H54 (cell line): ENCODE data around the gene MARCHF6.
"Not testable (repeated sequence)": the region's sequence is repeated elsewhere in the genome, so short reads cannot be mapped to it uniquely, and the experiment has no call there.

Experiments
- DNase-seq: peaks from one replicate; pipeline ENCODE4 v3.0.0; 2011; ENCODE audit warnings: low spot score, mixed read lengths; ENCODE audit not compliant: insufficient read length
- FAIRE-seq: peaks from 3 replicates; lab custom pipeline; 2011; peaks lifted over from hg19 to GRCh38; lab: Jason Lieb, UNC
- POLR2A ChIP-seq: IDR thresholded peaks from 2 replicates; pipeline ENCODE4 v1.6.1; 2011; ENCODE audit warnings: low read depth, mild to moderate bottlenecking, low read length

MARCHF6 gene, protein sequence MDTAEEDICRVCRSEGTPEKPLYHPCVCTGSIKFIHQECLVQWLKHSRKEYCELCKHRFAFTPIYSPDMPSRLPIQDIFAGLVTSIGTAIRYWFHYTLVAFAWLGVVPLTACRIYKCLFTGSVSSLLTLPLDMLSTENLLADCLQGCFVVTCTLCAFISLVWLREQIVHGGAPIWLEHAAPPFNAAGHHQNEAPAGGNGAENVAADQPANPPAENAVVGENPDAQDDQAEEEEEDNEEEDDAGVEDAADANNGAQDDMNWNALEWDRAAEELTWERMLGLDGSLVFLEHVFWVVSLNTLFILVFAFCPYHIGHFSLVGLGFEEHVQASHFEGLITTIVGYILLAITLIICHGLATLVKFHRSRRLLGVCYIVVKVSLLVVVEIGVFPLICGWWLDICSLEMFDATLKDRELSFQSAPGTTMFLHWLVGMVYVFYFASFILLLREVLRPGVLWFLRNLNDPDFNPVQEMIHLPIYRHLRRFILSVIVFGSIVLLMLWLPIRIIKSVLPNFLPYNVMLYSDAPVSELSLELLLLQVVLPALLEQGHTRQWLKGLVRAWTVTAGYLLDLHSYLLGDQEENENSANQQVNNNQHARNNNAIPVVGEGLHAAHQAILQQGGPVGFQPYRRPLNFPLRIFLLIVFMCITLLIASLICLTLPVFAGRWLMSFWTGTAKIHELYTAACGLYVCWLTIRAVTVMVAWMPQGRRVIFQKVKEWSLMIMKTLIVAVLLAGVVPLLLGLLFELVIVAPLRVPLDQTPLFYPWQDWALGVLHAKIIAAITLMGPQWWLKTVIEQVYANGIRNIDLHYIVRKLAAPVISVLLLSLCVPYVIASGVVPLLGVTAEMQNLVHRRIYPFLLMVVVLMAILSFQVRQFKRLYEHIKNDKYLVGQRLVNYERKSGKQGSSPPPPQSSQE

DNA sequence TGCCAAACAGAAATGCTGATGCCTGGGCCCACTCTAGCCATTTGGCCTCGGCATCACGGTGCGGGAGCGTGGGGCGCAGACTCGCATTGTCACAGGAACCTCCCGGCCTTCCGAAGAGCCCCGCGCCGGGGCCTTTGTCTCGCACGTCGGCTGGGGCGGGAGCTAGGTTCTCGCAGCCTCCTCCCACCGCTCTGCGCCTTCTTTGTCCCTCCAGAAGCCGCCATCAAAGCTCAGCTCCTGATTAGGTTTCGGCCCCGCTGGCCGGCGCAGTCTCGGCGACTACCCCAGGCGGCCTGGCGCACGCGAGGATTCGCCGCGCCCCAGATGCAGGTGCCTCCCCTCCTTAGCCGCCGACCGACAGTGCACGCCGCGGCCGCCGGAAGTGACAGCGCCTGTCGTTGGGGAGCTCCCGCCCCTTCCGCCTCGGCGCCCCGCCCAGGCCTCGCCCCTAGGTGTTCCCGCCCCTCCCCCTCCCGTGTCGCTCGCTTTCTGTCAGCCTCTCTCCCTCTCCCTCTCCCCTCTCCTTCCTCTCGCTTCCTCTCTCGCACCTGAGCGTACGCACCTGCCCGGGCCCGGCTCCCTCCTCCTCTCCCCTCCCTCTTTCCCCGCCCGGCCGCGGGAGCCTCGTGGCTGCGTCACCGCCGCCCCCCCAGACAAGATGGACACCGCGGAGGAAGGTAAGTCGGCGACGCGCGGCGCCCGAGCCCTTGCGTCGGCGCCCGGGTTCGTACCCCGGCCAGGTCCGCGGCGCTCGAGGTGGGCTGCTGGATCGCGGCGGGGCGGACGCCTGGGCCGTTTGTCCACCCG is at the start of gene MARCHF6:
Gene MARCHF6, plus strand, starts transcription at position 455 of the 807 bp plus-strand sequence. Its CDS starts 204 bp downstream, at position 659.
- TF ChIP-seq POLR2A = peak; percentile 96
- peak; percentile 78 for DNase-seq
- peak; percentile 88 for FAIRE-seq

DNA sequence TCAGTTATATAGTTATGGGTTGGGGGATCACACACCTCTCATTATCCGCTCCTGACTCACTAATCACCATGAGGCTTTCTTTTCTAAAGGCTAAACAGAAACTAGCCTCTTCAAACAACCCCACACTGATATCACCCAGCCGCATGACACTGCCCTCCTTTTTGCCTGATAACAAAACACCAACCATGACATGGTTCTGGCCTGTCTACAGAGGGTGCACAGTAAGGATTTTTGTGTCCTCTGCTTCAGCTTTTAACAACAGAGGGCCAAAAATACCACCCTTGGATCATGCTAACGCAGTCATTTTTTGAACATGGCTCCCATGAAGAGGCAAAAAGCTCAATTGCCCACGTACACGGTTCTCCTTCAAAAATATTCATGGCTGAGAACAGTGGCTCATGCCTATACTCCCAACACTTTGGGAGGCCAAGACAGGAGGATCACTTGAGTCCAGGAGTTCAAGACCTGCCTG is 49.8 kb upstream of the MARCHF6 start:
- FAIRE-seq = no peak

DNA sequence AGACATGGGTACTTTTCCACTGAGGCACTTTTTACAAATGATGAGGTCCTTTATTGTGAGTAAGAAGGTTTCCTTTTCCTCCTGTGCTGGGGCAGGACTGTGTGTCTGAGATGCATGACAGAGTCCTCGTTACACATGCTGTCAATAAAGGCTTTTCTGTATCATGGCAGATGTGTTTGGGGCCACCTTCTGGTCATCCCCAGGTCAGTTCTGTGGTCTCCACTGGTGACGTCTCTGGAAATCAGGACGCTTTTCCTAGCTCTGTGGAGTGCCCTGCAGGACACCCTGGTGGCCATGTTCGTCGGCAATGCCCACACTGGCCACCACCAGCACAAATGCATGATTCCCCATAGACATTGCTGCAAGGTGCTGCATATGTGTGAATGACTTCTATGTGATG is 48.6 kb upstream of the MARCHF6 start:
- no peak for TF ChIP-seq POLR2A
- no peak for FAIRE-seq
- DNase-seq = no peak

More for the DNA sequence above, 49.8 kb upstream of the MARCHF6 start:
- no peak for DNase-seq
- TF ChIP-seq POLR2A = no peak

DNA sequence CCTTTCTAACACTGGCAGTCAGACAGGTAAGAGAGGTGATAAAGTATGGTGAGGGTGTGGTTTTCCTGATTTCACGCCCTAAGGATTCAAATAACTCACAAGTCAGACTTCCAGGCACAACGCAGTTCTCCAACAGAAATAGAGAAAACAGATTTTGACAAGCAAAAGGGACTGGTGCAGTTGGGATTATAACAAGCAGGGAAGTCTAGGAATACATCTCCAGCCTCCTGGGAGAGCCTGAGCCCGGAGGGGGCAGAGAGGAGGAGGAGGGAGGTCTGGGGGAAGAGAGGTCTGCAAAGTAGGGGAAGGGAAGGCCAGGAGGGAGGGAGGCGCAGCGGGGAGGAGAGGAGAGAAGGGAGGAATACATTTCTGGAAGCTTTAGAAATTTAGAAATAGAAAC is 47.4 kb upstream of the MARCHF6 start:
- DNase-seq (no peak), FAIRE-seq (no peak)
- TF ChIP-seq POLR2A = no peak

DNA sequence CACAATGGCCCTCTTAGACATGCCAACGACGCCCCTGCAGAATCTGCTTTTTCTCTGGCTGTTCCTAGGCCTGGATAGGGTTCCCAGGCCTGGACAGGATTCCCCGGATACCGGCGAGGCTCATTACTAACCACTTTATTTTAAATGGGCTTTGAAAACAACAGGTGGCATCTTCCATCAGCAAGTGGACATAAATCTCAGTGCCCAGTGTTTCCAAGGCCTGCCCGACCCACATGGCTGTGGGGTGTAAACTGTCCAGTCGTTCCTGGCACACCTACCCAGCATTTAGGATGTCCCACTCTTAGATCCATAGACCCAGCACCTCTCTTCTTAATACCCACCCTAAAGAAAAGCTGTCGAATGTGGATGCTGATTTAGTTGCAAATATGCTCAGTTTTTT is 46.7 kb upstream of the MARCHF6 start:
- no peak for FAIRE-seq
- no peak for TF ChIP-seq POLR2A
- no peak for DNase-seq

DNA sequence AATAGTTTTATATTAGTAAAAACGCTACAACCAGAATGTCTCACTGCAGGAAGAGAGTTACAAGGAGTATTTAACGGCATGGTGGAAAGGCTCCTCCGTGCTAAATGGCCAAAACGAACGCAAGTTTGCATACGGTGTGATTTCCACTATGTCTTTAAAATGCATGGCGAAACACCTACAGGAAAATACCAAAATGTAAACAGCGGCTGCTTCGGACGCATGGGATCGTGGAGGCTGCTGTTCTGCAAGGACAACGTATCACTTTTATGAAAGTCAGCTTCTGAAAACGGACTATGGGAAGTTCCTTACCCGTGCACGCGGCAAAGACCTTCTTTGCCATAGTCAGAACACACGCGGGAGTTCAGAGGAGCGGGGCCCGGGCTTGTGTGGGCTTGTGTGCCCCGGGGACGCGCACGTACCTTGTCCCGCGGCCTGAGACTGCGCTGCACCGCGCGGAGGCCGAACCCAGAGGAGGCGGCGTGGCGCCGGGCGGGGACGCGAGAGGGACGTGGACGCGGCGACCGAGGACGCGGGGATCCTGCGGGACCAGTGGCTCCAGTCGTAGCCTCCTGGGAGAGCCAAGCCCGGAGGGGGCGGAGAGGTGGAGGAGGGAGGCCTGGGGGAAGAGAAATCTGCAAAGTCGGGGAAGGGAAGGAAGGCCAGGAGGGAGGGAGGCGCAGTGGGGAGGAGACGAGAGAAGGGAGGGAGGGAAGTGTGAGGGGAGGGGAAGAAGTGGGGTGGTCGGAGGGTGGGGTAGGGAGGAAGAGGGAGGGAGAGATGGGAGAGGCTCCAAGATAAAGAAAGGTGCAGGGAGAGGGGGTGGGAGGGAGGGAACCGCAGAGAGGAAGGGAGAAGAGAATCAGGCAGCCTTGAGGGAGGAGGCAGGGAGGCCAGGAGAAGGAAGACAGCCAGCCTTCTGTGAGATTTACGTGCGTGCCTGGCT is 46.0 kb upstream of the MARCHF6 start, which contains the start of gene CMBL:
Gene CMBL, minus strand, starts transcription at position 697 of the 943 bp plus-strand sequence. CDS start 17,140 bp downstream, outside the sequence.
- TF ChIP-seq POLR2A = peak; percentile 70
- FAIRE-seq (peak; percentile 23), DNase-seq (peak; percentile 73)

DNA sequence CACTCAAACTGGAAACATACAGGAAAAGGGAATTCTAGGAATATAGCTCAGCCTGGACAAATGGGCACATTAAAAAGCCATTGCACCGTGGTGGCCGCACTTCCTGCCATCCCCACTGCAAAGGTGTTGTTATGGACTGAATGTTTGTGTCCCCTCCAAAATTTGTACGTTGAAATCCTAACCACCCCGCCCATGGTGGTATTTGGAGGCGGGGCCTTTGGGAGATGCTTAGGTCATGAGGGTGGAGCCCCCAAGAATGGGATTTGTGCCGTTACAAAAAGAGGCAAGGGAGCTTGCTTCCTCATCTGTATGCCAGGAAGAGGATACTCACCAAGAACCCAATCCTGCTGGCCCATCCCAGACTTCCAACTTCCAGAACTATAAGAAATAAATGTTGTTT is 44.7 kb upstream of the MARCHF6 start:
- FAIRE-seq = no peak
- no peak for DNase-seq

DNA sequence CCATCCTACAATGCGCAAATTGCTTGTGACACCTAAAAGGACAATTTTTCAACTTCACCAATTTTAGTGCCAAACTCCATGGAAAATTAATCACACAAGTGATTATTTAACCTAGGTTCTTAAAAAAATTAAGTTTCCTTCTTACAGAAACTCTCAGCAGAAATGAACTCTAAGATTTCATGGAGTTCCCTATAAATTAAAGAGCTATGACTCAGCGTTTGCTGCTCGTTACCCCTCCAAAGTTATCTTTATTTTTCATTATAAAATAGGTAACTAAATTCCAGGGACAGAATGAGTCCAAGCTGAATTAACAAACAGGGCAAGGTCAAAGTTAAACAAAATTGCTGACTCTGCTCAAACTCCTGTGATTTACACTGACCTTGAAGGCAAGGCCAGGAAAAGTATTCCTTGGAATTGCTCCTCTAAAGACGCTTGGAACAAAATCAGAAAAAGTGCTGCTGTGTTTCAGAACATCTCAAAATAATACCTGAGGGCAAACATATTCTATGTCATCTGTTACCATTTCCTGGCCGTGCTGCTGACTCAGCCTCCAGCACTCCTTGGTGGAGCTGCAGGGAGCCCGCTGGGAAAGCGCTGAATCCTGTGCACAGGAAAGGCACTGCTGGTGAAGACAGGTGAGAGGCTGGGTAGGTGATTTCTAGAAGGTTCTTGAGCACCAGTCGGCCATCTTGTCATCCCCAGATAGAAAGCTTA is 43.3 kb upstream of the MARCHF6 start:
- TF ChIP-seq POLR2A = no peak
- peak; percentile 87 for FAIRE-seq
- peak; percentile 81 for DNase-seq

More for the DNA sequence above, 44.7 kb upstream of the MARCHF6 start:
- TF ChIP-seq POLR2A = no peak

DNA sequence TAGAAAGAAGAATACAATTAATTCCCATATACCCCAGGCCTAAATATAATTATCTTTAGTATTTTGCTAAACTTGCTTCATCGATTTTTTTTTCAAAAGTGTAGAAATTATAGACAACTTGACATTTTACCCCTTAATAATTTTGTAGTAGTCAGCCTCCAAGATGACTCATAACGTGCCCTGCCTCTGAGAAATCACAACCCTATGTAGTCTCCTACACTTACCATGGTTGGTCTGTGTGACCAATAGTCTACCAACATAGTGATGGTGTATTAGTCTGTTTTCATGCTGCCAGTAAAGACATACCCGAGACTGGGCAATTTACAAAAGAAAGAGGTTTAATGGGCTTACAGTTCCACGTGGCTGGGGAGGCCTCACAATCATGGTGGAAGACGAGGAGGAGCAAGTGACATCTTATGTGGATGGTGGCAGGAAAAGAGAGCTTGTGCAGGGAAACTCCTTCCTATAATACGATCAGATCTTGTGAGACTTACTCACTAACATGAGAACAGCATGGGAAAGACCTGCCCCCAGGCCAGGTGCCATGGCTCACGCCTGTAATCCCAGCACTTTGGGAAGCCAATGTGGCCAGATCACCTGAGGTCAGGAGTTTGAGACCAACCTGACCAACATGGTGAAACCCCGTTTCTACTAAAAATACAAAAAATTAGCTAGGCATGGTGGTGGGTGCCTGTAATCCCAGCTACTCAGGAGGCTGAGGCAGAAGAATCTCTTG is 42.5 kb upstream of the MARCHF6 start:
- DNase-seq = peak; percentile 46
- FAIRE-seq = not testable (repeated sequence)

DNA sequence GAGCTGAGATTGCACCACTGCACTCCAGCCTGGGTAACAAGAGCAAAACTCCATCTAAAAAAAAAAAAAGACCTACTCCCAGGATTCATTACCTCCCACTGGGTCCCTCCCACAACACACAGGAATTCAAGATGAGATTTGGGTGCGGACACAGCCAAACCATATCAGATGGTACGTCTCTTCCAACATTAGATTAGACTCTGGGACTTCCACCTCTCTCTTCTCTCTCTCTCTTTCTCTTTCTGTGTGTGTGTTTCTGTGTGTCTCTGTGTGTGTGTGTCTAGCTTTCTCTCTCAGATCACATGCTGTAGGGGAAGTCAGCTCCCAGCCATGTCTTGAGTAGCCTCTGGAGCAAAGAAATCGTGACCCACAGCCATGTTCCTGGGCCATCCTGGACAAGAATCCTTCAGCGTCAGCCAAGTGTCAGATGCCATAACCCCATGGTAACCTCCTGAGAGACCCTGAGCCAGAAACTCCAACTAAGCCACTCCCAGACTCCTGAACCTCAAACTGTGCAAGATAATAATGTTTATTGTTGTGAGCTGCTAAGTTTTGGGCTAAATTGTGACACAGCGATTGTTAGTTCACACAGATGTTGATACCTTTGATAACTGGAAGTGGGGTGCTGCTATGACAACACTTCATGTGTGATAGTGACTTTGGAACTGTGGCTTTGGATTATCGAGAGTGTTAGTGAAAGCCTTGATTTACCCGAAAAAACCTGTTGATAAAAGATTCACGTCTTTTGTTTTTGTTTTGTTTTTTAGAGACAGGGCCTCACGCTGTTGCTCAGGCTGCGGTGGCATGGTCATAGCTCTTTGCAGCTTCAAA is 41.7 kb upstream of the MARCHF6 start:
- TF ChIP-seq POLR2A = no peak
- DNase-seq (no peak), FAIRE-seq (no peak)
